Measurements from ENCODE around the gene ADARB2.

DNA sequence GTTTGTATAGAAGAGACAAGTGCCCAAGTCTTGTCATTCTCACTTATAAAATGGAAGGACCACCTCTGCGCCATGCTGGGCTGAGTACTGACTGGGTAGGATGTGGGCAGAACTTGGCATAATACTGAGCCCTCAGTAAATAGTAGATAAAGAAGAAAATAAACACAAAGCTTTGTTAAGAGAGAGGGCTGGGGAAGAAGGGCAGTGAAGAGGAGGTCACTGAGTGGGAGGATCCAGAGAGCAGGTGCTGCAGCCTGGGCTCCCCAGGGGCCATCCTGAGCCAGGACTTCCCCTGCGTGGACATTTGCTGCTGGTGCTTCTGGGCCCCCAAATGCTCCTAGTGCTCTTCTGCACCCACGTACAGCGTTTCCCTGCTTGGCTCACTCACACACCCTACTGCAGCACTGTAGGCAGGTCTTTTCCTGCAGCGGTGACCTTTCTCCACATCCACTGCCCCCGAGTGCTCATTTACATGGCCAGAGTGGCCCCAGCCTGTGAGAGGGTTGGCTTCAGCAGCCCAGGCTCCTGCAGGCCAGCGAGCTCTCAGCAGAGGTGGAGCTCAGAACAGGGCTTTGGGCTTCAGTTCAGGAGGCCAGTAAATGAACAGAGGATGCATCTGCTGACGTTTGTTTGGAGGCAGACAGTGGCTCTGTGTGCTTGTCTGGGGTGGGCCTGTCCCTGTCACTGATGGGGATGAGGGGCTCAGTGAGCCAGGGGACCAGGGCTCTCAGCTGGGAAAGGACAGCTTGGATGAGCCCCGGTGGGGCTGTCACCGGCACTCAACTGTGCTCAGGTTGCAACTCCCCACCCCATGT is 164.6 kb downstream of the ADARB2 start:
- TF ChIP-seq, protein P1, sequence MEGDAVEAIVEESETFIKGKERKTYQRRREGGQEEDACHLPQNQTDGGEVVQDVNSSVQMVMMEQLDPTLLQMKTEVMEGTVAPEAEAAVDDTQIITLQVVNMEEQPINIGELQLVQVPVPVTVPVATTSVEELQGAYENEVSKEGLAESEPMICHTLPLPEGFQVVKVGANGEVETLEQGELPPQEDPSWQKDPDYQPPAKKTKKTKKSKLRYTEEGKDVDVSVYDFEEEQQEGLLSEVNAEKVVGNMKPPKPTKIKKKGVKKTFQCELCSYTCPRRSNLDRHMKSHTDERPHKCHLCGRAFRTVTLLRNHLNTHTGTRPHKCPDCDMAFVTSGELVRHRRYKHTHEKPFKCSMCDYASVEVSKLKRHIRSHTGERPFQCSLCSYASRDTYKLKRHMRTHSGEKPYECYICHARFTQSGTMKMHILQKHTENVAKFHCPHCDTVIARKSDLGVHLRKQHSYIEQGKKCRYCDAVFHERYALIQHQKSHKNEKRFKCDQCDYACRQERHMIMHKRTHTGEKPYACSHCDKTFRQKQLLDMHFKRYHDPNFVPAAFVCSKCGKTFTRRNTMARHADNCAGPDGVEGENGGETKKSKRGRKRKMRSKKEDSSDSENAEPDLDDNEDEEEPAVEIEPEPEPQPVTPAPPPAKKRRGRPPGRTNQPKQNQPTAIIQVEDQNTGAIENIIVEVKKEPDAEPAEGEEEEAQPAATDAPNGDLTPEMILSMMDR (IDR thresholded peaks at IDR 0.05; ENCODE audit: low read depth, low read length, missing input control) = no peak
- no peak for TF ChIP-seq YY1 (IDR thresholded peaks at IDR 0.05)
- no peak for TF ChIP-seq TAF1 (conservative IDR thresholded peaks at IDR 0.05)
- TF ChIP-seq, protein P2, sequence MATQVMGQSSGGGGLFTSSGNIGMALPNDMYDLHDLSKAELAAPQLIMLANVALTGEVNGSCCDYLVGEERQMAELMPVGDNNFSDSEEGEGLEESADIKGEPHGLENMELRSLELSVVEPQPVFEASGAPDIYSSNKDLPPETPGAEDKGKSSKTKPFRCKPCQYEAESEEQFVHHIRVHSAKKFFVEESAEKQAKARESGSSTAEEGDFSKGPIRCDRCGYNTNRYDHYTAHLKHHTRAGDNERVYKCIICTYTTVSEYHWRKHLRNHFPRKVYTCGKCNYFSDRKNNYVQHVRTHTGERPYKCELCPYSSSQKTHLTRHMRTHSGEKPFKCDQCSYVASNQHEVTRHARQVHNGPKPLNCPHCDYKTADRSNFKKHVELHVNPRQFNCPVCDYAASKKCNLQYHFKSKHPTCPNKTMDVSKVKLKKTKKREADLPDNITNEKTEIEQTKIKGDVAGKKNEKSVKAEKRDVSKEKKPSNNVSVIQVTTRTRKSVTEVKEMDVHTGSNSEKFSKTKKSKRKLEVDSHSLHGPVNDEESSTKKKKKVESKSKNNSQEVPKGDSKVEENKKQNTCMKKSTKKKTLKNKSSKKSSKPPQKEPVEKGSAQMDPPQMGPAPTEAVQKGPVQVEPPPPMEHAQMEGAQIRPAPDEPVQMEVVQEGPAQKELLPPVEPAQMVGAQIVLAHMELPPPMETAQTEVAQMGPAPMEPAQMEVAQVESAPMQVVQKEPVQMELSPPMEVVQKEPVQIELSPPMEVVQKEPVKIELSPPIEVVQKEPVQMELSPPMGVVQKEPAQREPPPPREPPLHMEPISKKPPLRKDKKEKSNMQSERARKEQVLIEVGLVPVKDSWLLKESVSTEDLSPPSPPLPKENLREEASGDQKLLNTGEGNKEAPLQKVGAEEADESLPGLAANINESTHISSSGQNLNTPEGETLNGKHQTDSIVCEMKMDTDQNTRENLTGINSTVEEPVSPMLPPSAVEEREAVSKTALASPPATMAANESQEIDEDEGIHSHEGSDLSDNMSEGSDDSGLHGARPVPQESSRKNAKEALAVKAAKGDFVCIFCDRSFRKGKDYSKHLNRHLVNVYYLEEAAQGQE (IDR thresholded peaks at IDR 0.05) = no peak
- no peak for TF ChIP-seq RAD21 (IDR thresholded peaks at IDR 0.05)
- no peak for TF ChIP-seq JUND (IDR thresholded peaks at IDR 0.05)
- TF ChIP-seq, protein P3, sequence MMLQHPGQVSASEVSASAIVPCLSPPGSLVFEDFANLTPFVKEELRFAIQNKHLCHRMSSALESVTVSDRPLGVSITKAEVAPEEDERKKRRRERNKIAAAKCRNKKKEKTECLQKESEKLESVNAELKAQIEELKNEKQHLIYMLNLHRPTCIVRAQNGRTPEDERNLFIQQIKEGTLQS (IDR thresholded peaks at IDR 0.05) = no peak
